ENCODE measurements around the gene ST7. TPM values are rescaled to one million over a fixed set of nuclear protein-coding genes. Genes with fewer than 3 reads are reported as not detected.
"Not testable (repeated sequence)": the region's sequence is repeated elsewhere in the genome, so short reads cannot be mapped to it uniquely, and the experiment has no call there.

The ST7 gene
- total RNA-seq, 2 experiments from 2014 or later: 5.2 to 5.9 TPM

DNA sequence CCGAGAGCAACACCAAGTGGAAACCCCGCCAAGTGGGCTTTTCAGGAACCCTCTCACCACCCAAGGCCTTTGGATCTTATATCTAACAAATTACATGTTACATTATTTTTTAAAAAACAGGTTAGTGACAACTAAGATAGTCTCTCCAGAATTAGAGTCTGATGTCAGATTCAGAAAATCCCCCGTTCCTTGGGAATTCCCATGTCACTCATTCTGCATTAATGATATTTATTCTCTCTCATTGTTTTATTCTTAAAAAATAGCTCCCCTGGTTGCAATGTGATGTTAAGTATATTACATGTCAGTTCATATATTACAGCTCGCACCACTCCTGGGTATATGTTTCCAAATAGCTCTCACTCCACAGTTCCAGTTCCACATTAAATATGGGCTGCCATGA, 287.8 kb downstream of the ST7 start:
- POLR2A ChIA-PET: no interaction called here
- no peaks in the 10 kb centered on the region for H3K4me1 Mint-ChIP-seq (ENCODE audit: low read depth)
- H3K27ac Mint-ChIP-seq: no peak overlapping the region
- H3K27me3 Mint-ChIP-seq (ENCODE audit: low read depth): no peaks in the 10 kb centered on the region
- no peaks in the 10 kb centered on the region for H3K36me3 Mint-ChIP-seq (ENCODE audit: low read depth)
- no peaks in the 10 kb centered on the region for H3K9me3 Mint-ChIP-seq (ENCODE audit: insufficient read depth)
- CTCF ChIA-PET: no interaction called here
- ATAC-seq (no peak), DNase-seq (no peak)
- no peak overlapping the region for H3K4me3 Mint-ChIP-seq

- ATAC-seq (no peak), DNase-seq (no peak)
- ChIA-PET POLR2A (no interaction called here), CTCF (no interaction called here)
- H3K4me3 Mint-ChIP-seq: no peak overlapping the region
- no peaks in the 10 kb centered on the region for H3K9me3 Mint-ChIP-seq (ENCODE audit: insufficient read depth)
- no peaks in the 10 kb centered on the region for H3K36me3 Mint-ChIP-seq (ENCODE audit: low read depth)
- no peak overlapping the region for H3K27ac Mint-ChIP-seq
- H3K4me1 Mint-ChIP-seq (ENCODE audit: low read depth): no peaks in the 10 kb centered on the region
- H3K27me3 Mint-ChIP-seq (ENCODE audit: low read depth): no peaks in the 10 kb centered on the region
Observed at GRCh38 chr7:117243390-117243789, 290.1 kb downstream of the ST7 start.

- H3K36me3 Mint-ChIP-seq (ENCODE audit: low read depth); H3K27me3 Mint-ChIP-seq (ENCODE audit: low read depth); H3K27ac Mint-ChIP-seq; CTCF ChIA-PET; H3K4me3 Mint-ChIP-seq; DNase-seq; H3K9me3 Mint-ChIP-seq (ENCODE audit: insufficient read depth); H3K4me1 Mint-ChIP-seq (ENCODE audit: low read depth); ATAC-seq; POLR2A ChIA-PET: not testable (repeated sequence)
Observed at GRCh38 chr7:117245703-117246102, 292.4 kb downstream of the ST7 start.

DNA sequence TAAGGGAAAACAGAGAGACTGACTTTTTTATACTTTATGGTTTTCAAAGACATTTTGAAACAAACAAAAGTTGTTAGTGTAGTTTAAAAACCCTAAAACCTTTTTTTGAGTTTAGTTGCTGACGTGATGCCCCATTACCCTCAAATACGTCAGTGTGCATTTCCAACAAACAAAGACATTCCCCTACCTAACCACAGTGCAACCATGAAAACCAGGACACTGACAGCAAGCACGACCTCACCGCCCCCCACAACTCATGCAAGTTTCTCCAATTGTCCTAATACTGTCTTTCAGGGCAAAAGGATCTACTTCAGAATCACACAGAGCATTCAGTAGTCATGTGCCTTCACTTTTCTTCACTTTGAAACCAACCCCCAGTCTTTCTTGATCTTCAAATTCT, 294.5 kb downstream of the ST7 start:
- DNase-seq (no peak), ATAC-seq (no peak)
- Mint-ChIP-seq H3K4me1 (ENCODE audit: low read depth) (no peaks in the 10 kb centered on the region), H3K4me3 (no peak overlapping the region), H3K27me3 (ENCODE audit: low read depth) (no peaks in the 10 kb centered on the region), H3K9me3 (ENCODE audit: insufficient read depth) (no peaks in the 10 kb centered on the region), H3K36me3 (ENCODE audit: low read depth) (no peaks in the 10 kb centered on the region), H3K27ac (no peak overlapping the region)
- CTCF ChIA-PET: no interaction called here
- POLR2A ChIA-PET: no interaction called here

GRCh38 chr7:117248829-117249228, 295.5 kb downstream of the ST7 start:
- POLR2A ChIA-PET: interaction anchor here (0.7 kb wide), 1 partner anchor 11 kb away, joined by 3 read pairs; no protein-coding TSS in a partner anchor
- DNase-seq (no peak), ATAC-seq (no peak)
- no peaks in the 10 kb centered on the region for H3K27me3 Mint-ChIP-seq (ENCODE audit: low read depth)
- H3K4me1 Mint-ChIP-seq (ENCODE audit: low read depth): no peaks in the 10 kb centered on the region
- no peaks in the 10 kb centered on the region for H3K36me3 Mint-ChIP-seq (ENCODE audit: low read depth)
- no peak overlapping the region for H3K4me3 Mint-ChIP-seq
- H3K27ac Mint-ChIP-seq: no peak overlapping the region
- no peaks in the 10 kb centered on the region for H3K9me3 Mint-ChIP-seq (ENCODE audit: insufficient read depth)
- CTCF ChIA-PET: no interaction called here

DNA sequence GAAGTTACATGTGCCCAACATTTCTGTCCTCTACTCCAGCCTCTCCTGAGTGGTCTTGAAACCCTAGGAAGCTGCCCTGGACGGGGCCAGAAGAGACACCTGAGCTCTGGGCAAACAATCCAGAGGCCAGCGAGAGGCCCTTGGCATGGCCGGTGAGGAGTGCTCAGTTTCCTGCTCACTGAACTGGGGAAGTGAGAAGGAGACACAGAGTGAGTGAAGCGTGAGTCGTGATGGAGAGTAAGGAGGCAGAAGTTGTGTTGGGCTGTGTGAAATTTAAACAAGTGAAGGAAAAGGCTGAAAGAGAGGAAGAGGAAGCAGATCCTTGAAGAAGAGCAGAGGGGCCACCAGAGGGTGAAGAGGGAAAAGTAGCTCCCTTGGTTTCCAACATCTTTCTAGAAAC, 296.4 kb downstream of the ST7 start:
- Mint-ChIP-seq H3K4me3 (no peak overlapping the region), H3K27me3 (ENCODE audit: low read depth) (no peaks in the 10 kb centered on the region), H3K9me3 (ENCODE audit: insufficient read depth) (no peaks in the 10 kb centered on the region), H3K36me3 (ENCODE audit: low read depth) (no peaks in the 10 kb centered on the region), H3K4me1 (ENCODE audit: low read depth) (no peaks in the 10 kb centered on the region), H3K27ac (no peak overlapping the region)
- DNase-seq: no peak
- ATAC-seq: no peak
- ChIA-PET CTCF (no interaction called here), POLR2A (no interaction called here)

- ChIA-PET CTCF (no interaction called here), POLR2A (no interaction called here)
Observed at GRCh38 chr7:117250245-117250644, 296.9 kb downstream of the ST7 start.

DNA sequence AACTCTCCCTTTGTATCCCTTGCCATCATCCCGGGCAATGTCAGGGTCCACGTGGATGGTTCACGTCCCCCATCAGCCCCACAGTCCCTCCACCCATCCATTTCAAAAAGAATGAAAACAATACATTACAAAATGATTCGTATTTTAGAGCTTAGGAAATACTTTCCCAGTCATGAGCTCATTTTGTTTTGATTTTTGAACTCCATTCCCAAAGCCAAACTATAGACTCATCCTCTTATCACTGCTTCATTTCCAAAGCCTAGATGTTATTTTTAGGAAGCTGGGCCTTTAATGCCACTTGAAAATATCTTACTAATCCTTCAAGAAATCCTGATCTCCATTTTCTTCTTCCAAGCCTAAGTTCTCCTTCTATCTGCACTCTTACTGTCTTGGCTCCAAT, 297.5 kb downstream of the ST7 start:
- Mint-ChIP-seq H3K36me3 (ENCODE audit: low read depth) (no peaks in the 10 kb centered on the region), H3K27ac (no peak overlapping the region), H3K27me3 (ENCODE audit: low read depth) (no peaks in the 10 kb centered on the region), H3K4me1 (ENCODE audit: low read depth) (no peaks in the 10 kb centered on the region), H3K9me3 (ENCODE audit: insufficient read depth) (no peaks in the 10 kb centered on the region), H3K4me3 (no peak overlapping the region)
- DNase-seq: no peak
- ChIA-PET CTCF (no interaction called here), POLR2A (no interaction called here)
- ATAC-seq: no peak

More at GRCh38 chr7:117250245-117250644, 296.9 kb downstream of the ST7 start:
- ATAC-seq: no peak
- Mint-ChIP-seq H3K4me3 (no peak overlapping the region), H3K27me3 (ENCODE audit: low read depth) (no peaks in the 10 kb centered on the region), H3K9me3 (ENCODE audit: insufficient read depth) (no peaks in the 10 kb centered on the region), H3K27ac (no peak overlapping the region), H3K4me1 (ENCODE audit: low read depth) (no peaks in the 10 kb centered on the region), H3K36me3 (ENCODE audit: low read depth) (no peaks in the 10 kb centered on the region)
- no peak for DNase-seq

GRCh38 chr7:117251687-117252086, 298.4 kb downstream of the ST7 start:
- CTCF ChIA-PET: no interaction called here
- Mint-ChIP-seq H3K27ac (no peak overlapping the region), H3K27me3 (ENCODE audit: low read depth) (no peaks in the 10 kb centered on the region), H3K9me3 (ENCODE audit: insufficient read depth) (no peaks in the 10 kb centered on the region), H3K4me3 (no peak overlapping the region), H3K36me3 (ENCODE audit: low read depth) (no peaks in the 10 kb centered on the region), H3K4me1 (ENCODE audit: low read depth) (no peaks in the 10 kb centered on the region)
- no peak for ATAC-seq
- POLR2A ChIA-PET: no interaction called here
- DNase-seq: no peak

- ATAC-seq (no peak), DNase-seq (no peak)
- no peaks in the 10 kb centered on the region for H3K4me1 Mint-ChIP-seq (ENCODE audit: low read depth)
- ChIA-PET CTCF (no interaction called here), POLR2A (no interaction called here)
- no peaks in the 10 kb centered on the region for H3K9me3 Mint-ChIP-seq (ENCODE audit: insufficient read depth)
- H3K36me3 Mint-ChIP-seq (ENCODE audit: low read depth): no peaks in the 10 kb centered on the region
- peaks cover 3% of the 10 kb centered on the region for H3K27me3 Mint-ChIP-seq (ENCODE audit: low read depth)
- H3K4me3 Mint-ChIP-seq: no peak overlapping the region
- no peak overlapping the region for H3K27ac Mint-ChIP-seq
Observed at GRCh38 chr7:117259615-117260014, 306.3 kb downstream of the ST7 start.

DNA sequence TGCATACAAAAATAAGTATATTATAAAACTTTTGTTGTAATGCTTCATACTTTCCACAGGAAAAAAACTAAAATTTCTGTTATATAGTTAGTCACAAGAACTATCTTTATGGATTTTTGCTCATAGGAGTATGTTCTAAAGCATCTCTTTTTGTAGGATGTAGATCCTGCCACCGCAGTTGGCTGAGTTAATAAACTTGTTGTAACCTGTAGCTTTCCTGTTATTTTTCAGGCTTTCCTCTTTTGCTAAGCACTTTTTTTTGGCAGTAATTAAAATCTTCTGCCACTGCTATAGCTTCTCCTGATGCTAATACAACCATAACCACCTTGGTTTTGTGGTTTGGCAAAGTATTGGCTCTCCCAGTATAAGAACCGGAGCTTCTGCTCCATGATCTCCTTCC, 309.2 kb downstream of the ST7 start:
- Mint-ChIP-seq H3K36me3 (ENCODE audit: low read depth) (no peaks in the 10 kb centered on the region), H3K9me3 (ENCODE audit: insufficient read depth) (no peaks in the 10 kb centered on the region), H3K4me1 (ENCODE audit: low read depth) (no peaks in the 10 kb centered on the region), H3K27ac (no peak overlapping the region), H3K4me3 (no peak overlapping the region), H3K27me3 (ENCODE audit: low read depth) (peaks cover 3% of the 10 kb centered on the region)
- DNase-seq (no peak), ATAC-seq (no peak)
- ChIA-PET POLR2A (no interaction called here), CTCF (no interaction called here)

DNA sequence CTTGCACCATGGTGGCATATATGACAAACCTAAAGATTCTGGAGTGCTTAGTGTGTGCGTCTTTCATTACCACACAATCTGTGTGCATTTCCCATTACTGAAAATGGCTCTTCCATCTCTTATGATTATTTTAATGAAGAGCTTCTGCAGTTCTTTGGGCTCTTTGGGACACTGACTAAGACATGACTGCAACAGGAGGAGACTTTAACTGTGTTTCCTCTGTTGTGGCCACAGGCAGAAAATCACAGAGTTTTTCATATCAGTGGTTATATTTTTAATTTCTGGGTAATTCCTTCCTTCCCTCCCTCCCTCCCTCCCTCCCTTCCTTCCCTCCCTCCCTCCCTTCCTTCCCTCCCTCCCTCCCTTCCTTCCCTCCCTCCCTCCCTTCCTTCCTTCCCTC, 311.4 kb downstream of the ST7 start:
- Mint-ChIP-seq H3K27ac (no peak overlapping the region), H3K9me3 (ENCODE audit: insufficient read depth) (no peaks in the 10 kb centered on the region), H3K27me3 (ENCODE audit: low read depth) (peaks cover 3% of the 10 kb centered on the region), H3K4me1 (ENCODE audit: low read depth) (no peaks in the 10 kb centered on the region), H3K36me3 (ENCODE audit: low read depth) (no peaks in the 10 kb centered on the region), H3K4me3 (no peak overlapping the region)
- ChIA-PET POLR2A (no interaction called here), CTCF (no interaction called here)
- no peak for ATAC-seq
- DNase-seq: no peak

DNA sequence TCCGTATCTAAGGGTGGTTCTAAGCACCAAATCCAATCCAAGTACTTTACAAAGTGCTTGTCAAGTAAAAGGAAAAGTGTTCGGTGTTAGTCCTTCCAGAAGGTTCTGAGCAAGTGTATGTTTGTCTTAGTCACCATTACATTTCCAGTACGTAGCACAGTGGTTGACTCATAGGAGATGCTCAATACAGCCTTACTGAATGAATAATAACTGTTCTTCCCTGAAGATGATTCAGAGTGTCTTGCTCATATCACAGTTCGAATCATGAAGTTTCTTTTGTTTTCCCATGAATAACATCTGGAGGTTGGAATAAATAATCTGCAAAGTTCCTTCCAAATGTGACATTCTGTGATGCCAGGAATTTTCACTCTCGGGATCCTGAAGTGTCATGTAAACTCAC, 316.1 kb downstream of the ST7 start:
- ChIA-PET POLR2A (no interaction called here), CTCF (no interaction called here)
- no peaks in the 10 kb centered on the region for H3K36me3 Mint-ChIP-seq (ENCODE audit: low read depth)
- DNase-seq: no peak
- H3K9me3 Mint-ChIP-seq (ENCODE audit: insufficient read depth): no peaks in the 10 kb centered on the region
- no peaks in the 10 kb centered on the region for H3K4me1 Mint-ChIP-seq (ENCODE audit: low read depth)
- no peak overlapping the region for H3K27ac Mint-ChIP-seq
- ATAC-seq: no peak
- H3K27me3 Mint-ChIP-seq (ENCODE audit: low read depth): peaks cover 1% of the 10 kb centered on the region
- no peak overlapping the region for H3K4me3 Mint-ChIP-seq
